H1 (cell line): Measurements from ENCODE around the gene TELO2. TPM values are rescaled to one million over a fixed set of nuclear protein-coding genes. Genes with fewer than 3 reads are reported as not detected.

ENCODE experiments used
- CTCF ChIA-PET: fragments of 300-600 bp; sonication (Branson Sonifier 250); formaldehyde crosslinking; loops from one replicate; lab custom pipeline; 2021; ENCODE audit not compliant: partially characterized antibody; lab: Charles Lee
- POLR2A ChIA-PET: fragments of 300-600 bp; sonication (Branson Sonifier 250); formaldehyde crosslinking; loops from one replicate; lab custom pipeline; 2021; ENCODE audit warnings: inconsistent platforms; ENCODE audit not compliant: partially characterized antibody; lab: Charles Lee
- DNase-seq, 2 experiments: peaks; one replicate each; pipeline versions ENCODE4 v3.0.0 to v3.0.0-alpha.2; 2010 to 2022; ENCODE audit warnings: low spot score in 2 of 2, low read depth in 1 of 2, mixed read lengths in 1 of 2
- FAIRE-seq: peaks from 2 replicates; lab custom pipeline; 2011; peaks lifted over from hg19 to GRCh38; lab: Jason Lieb, UNC
- H2AFZ ChIP-seq: 2 replicates; pipeline ENCODE4 v1.8.1; 2012; ENCODE audit warnings: low read length, inconsistent platforms
- H2AK5ac ChIP-seq: 2 replicates; pipeline ENCODE4 v1.6.1; 2013; ENCODE audit warnings: low read depth, low read length
- H2BK120ac ChIP-seq: replicated peaks from 2 replicates; pipeline ENCODE3; 2013; ENCODE audit warnings: low read depth, low read length, inconsistent platforms
- H2BK12ac ChIP-seq: 2 replicates; pipeline ENCODE4 v1.6.1; 2013; ENCODE audit warnings: low read depth, low read length
- H2BK15ac ChIP-seq: 2 replicates; pipeline ENCODE4 v1.6.1; 2013; ENCODE audit warnings: low read length
- H2BK20ac ChIP-seq: 2 replicates; pipeline ENCODE4 v1.6.1; 2013; ENCODE audit warnings: low read length
- H2BK5ac ChIP-seq: 2 replicates; pipeline ENCODE4 v1.6.1; 2013; ENCODE audit warnings: low read depth, low read length
- H3K14ac ChIP-seq: 2 replicates; pipeline ENCODE4 v1.6.1; 2013; ENCODE audit warnings: inconsistent platforms; ENCODE audit not compliant: insufficient read length
- H3K18ac ChIP-seq: 2 replicates; pipeline ENCODE4 v1.6.1; 2013; ENCODE audit warnings: low read length; ENCODE audit errors: extremely low read depth
- H3K23ac ChIP-seq: 2 replicates; pipeline ENCODE4 v1.6.1; 2013; ENCODE audit warnings: inconsistent platforms; ENCODE audit not compliant: insufficient read length
- H3K23me2 ChIP-seq: 2 replicates; pipeline ENCODE4 v1.6.1; 2013; ENCODE audit warnings: low read depth, low read length
- H3K27ac ChIP-seq: 2 replicates; pipeline ENCODE4 v1.6.1; 2011; ENCODE audit warnings: low read depth, low read length, inconsistent platforms
- H3K27me3 ChIP-seq, 4 experiments: replicated peaks in 1 of 4; 1 replicate in 1 of 4; 2 replicates in 3 of 4; pipeline versions ENCODE4 v1.6.1 to v1.8.1; 2011 to 2013; ENCODE audit warnings: low read length in 3 of 4, mild to moderate bottlenecking in 3 of 4, inconsistent platforms in 2 of 4, mixed read lengths in 2 of 4, moderate library complexity in 1 of 4; ENCODE audit not compliant: control insufficient read depth in 3 of 4, insufficient read depth in 3 of 4; ENCODE audit errors: extremely low read depth in 1 of 4
- H3K36me3 ChIP-seq, 4 experiments: 2 replicates each; pipeline versions ENCODE4 v1.6.1 to v1.8.1; 2011 to 2013; ENCODE audit warnings: mild to moderate bottlenecking in 4 of 4, low read length in 3 of 4, moderate library complexity in 2 of 4, control low read depth in 1 of 4, inconsistent platforms in 1 of 4; ENCODE audit not compliant: insufficient read depth in 4 of 4, control insufficient read depth in 2 of 4
- H3K4ac ChIP-seq: replicated peaks from 2 replicates; pipeline ENCODE3; 2013; ENCODE audit warnings: low read length, low read depth, mixed read lengths, inconsistent platforms; ENCODE audit not compliant: insufficient read length
- H3K4me1 ChIP-seq, 4 experiments: replicated peaks in 1 of 4; 1 replicate in 1 of 4; 2 replicates in 3 of 4; pipeline versions ENCODE4 v1.6.1 to v1.8.1; 2011 to 2013; ENCODE audit warnings: low read length in 3 of 4, inconsistent platforms in 2 of 4, mixed read lengths in 1 of 4; ENCODE audit not compliant: insufficient read depth in 4 of 4, control insufficient read depth in 3 of 4
- H3K4me2 ChIP-seq, 2 experiments: 2 replicates each; pipeline versions ENCODE4 v1.6.1 to v1.8.1; 2011 to 2013; ENCODE audit warnings: low read depth in 2 of 2, low read length in 2 of 2, control low read depth in 1 of 2, inconsistent platforms in 1 of 2, mild to moderate bottlenecking in 1 of 2; ENCODE audit not compliant: insufficient read depth in 1 of 2
- H3K4me3 ChIP-seq, 4 experiments: fragments of 200-600, 300-600 bp in 1 of 4; sonication (generic), shearing (Covaris generic), sonication (Bioruptor Twin) in 1 of 4; 2 replicates each; pipeline versions ENCODE4 v1.5.1 to v1.8.1; 2011 to 2016; ENCODE audit warnings: low read length in 4 of 4, low read depth in 3 of 4, control low read depth in 2 of 4, inconsistent platforms in 2 of 4, mild to moderate bottlenecking in 2 of 4, mixed read lengths in 1 of 4, moderate library complexity in 1 of 4; ENCODE audit not compliant: insufficient read depth in 2 of 4; ENCODE audit errors: extremely low read depth in 1 of 4
- H3K56ac ChIP-seq: replicated peaks from 2 replicates; pipeline ENCODE3; 2013; ENCODE audit warnings: low read depth, mild to moderate bottlenecking, mixed read lengths, low read length, inconsistent platforms; ENCODE audit not compliant: insufficient read length
- H3K79me1 ChIP-seq: 2 replicates; pipeline ENCODE4 v1.6.1; 2013; ENCODE audit warnings: low read depth, low read length, control low read depth
- H3K79me2 ChIP-seq, 2 experiments: 2 replicates each; pipeline versions ENCODE4 v1.6.1 to v1.8.1; 2012 to 2013; ENCODE audit warnings: low read length in 2 of 2, mild to moderate bottlenecking in 2 of 2, inconsistent platforms in 1 of 2; ENCODE audit not compliant: insufficient read depth in 2 of 2, control insufficient read depth in 1 of 2
- H3K9ac ChIP-seq, 4 experiments: replicated peaks in 1 of 4; 1 replicate in 1 of 4; 2 replicates in 3 of 4; pipeline versions ENCODE4 v1.6.1 to v1.8.1; 2011 to 2013; ENCODE audit warnings: low read depth in 3 of 4, low read length in 3 of 4, control low read depth in 2 of 4, mild to moderate bottlenecking in 2 of 4, moderate library complexity in 2 of 4, inconsistent platforms in 1 of 4; ENCODE audit errors: extremely low read depth in 1 of 4
- H3K9me3 ChIP-seq, 2 experiments: 2 replicates each; pipeline versions ENCODE4 v1.6.1 to v1.8.1; 2012 to 2013; ENCODE audit warnings: mild to moderate bottlenecking in 2 of 2, moderate library complexity in 2 of 2, control low read depth in 1 of 2, inconsistent platforms in 1 of 2, low read depth in 1 of 2, low read length in 1 of 2, mixed read lengths in 1 of 2; ENCODE audit not compliant: insufficient read depth in 2 of 2
- H4K20me1 ChIP-seq, 2 experiments: replicated peaks in 1 of 2; 2 replicates each; pipeline versions ENCODE3 to v1.8.1; 2011 to 2013; ENCODE audit warnings: inconsistent platforms in 2 of 2, low read length in 2 of 2, mild to moderate bottlenecking in 1 of 2; ENCODE audit not compliant: insufficient read depth in 2 of 2, control insufficient read depth in 1 of 2
- H4K5ac ChIP-seq: 2 replicates; pipeline ENCODE4 v1.6.1; 2013; ENCODE audit warnings: low read length, low read depth, mixed read lengths, inconsistent platforms; ENCODE audit not compliant: insufficient read length
- H4K8ac ChIP-seq: 2 replicates; pipeline ENCODE4 v1.8.0; 2013; ENCODE audit warnings: mild to moderate bottlenecking, moderate library complexity, low read length, inconsistent platforms; ENCODE audit not compliant: insufficient read depth; ENCODE audit errors: extremely low read depth
- H4K91ac ChIP-seq: replicated peaks from 2 replicates; pipeline ENCODE3; 2013; ENCODE audit warnings: low read length, mixed read lengths, inconsistent platforms; ENCODE audit not compliant: insufficient read length
- ATF3 ChIP-seq: IDR thresholded peaks from 2 replicates; pipeline ENCODE4 v1.6.1; 2011; ENCODE audit warnings: low read depth, mild to moderate bottlenecking, low read length; ENCODE audit not compliant: insufficient read depth
- CBX5 ChIP-seq: fragments of 300-800, 300-1000 bp; sonication (generic); IDR thresholded peaks from 2 replicates; pipeline ENCODE4 v1.7.1; 2016; ENCODE audit warnings: antibody characterized with exemption, low read length, low read depth
- CEBPB ChIP-seq: IDR thresholded peaks from 2 replicates; pipeline ENCODE4 v1.6.1; 2012; ENCODE audit warnings: low read depth, low read length
- CREB1 ChIP-seq: IDR thresholded peaks from 2 replicates; pipeline ENCODE4 v1.6.1; 2012; ENCODE audit warnings: inconsistent platforms
- CTBP2 ChIP-seq: IDR thresholded peaks from 2 replicates; pipeline ENCODE4 v1.7.0; 2011; ENCODE audit warnings: borderline replicate concordance, mild to moderate bottlenecking, moderate library complexity, mixed read lengths, low read length; ENCODE audit not compliant: insufficient read depth, insufficient read length
- GTF2F1 ChIP-seq: IDR thresholded peaks from 2 replicates; pipeline ENCODE4 v1.6.1; 2012; ENCODE audit warnings: low read depth, low read length, improper control_type of control experiment, borderline replicate concordance
- HDAC2 ChIP-seq, 2 experiments: fragments of 300-600 bp in 1 of 2; sonication (generic) in 1 of 2; IDR thresholded peaks; 2 replicates each; pipeline ENCODE4 v1.6.1; 2011 to 2012; ENCODE audit warnings: low read depth in 2 of 2, low read length in 2 of 2, mild to moderate bottlenecking in 2 of 2, moderate library complexity in 2 of 2, borderline replicate concordance in 1 of 2, inconsistent platforms in 1 of 2
- HDAC6 ChIP-seq: IDR thresholded peaks from one replicate; pipeline ENCODE4 v1.7.1; 2012; ENCODE audit warnings: low read depth, mild to moderate bottlenecking, inconsistent platforms, low read length, moderate library complexity
- MAX ChIP-seq: IDR thresholded peaks from 2 replicates; pipeline ENCODE4 v1.6.1; 2012; ENCODE audit warnings: inconsistent platforms
- RNF2 ChIP-seq: fragments of 200-900, 300-1000 bp; sonication (generic); IDR thresholded peaks from 2 replicates; pipeline ENCODE4 v1.7.1; 2016; ENCODE audit warnings: borderline replicate concordance, low read depth, mild to moderate bottlenecking, antibody characterized with exemption, low read length; ENCODE audit not compliant: poor library complexity, severe bottlenecking; ENCODE audit errors: missing control alignments
- TBP ChIP-seq: IDR thresholded peaks from 2 replicates; pipeline ENCODE4 v1.6.1; 2011; ENCODE audit warnings: low read depth, low read length, improper control_type of control experiment
- TEAD4 ChIP-seq: IDR thresholded peaks from 2 replicates; pipeline ENCODE4 v1.6.1; 2012; ENCODE audit warnings: low read depth, low read length, inconsistent platforms, mixed read lengths
- WGBS, 2 experiments: shearing (Covaris generic) in 1 of 2; methylation state at CpG; one replicate each; pipeline versions ENCODE4 v1.1.6 to v1.1.7; 2013 to 2015; ENCODE audit warnings: low lambda C conversion rate in 2 of 2, mixed read lengths in 2 of 2, inconsistent platforms in 1 of 2, low coverage in 1 of 2, missing lambda C conversion rate in 1 of 2; ENCODE audit not compliant: insufficient replicate concordance in 2 of 2, insufficient coverage in 1 of 2, insufficient read length in 1 of 2; ENCODE audit errors: extremely low coverage in 1 of 2, missing lambda C conversion rate in 1 of 2; 5-methylcytosine and 5-hydroxymethylcytosine counted together
- polyA plus RNA-seq, 7 experiments: library from polyadenylated mRNA; depleted of rRNA in 3 of 7; stranded (reverse) in 5 of 7; unstranded in 2 of 7; fragments of >200 nt in 5 of 7; fragments of 200-250 nt in 2 of 7; gene quantifications; 1 replicate in 5 of 7; 2 replicates in 1 of 7; 4 replicates in 1 of 7; pipeline versions ENCODE4 v1.2.1 to v1.2.3, GENCODE V29; 2011 to 2013; ENCODE audit warnings: missing spikeins in 2 of 7, mixed read lengths in 2 of 7
- total RNA-seq: library from RNA; stranded (reverse); fragmentation: NEBNext Ultra II Directional; extraction: Animal tissue kit (Norgen Biotek cat#: 25700); gene quantifications from 2 replicates; pipeline ENCODE4 v1.2.1, GENCODE V29; 2021

TELO2 gene
- total and polyA plus RNA-seq, 2 of the 8 experiments (the other 6 are each of a cell fraction or from before 2014, with no cell fraction given), result 39.3 to 64.8 TPM

- Histone ChIP-seq H3K27ac (no peak overlapping the region), H3K18ac (no peak overlapping the region), H2AK5ac (no peak overlapping the region), H3K23ac (no peak overlapping the region), H2BK120ac (no peak overlapping the region), H2BK5ac (no peak overlapping the region), H3K9me3 (peaks cover 0 to 2% of the 10 kb centered on the region in 2 experiments; a peak in 2 of 4 replicates), H3K56ac (no peak overlapping the region), H3K79me2 (no peaks in the 10 kb centered on the region), H3K9ac (no peak overlapping the region), H2BK20ac (no peak overlapping the region), H2BK12ac (no peak overlapping the region), H3K27me3 (no peaks in the 10 kb centered on the region), H3K79me1 (no peaks in the 10 kb centered on the region; the same call in 1 of the 2 replicates), H3K4me2 (no peak overlapping the region), H2AFZ (no peak overlapping the region), H3K4me3 (no peak overlapping the region), H3K4me1 (no peaks in the 10 kb centered on the region), H4K5ac (no peak overlapping the region), H3K4ac (no peak overlapping the region), H4K20me1 (peaks cover 0 to 2% of the 10 kb centered on the region in 2 experiments), H4K8ac (no peak overlapping the region), H2BK15ac (no peak overlapping the region), H3K14ac (no peak overlapping the region), H3K23me2 (no peaks in the 10 kb centered on the region), H3K36me3 (peaks cover 0 to 7% (median 2%) of the 10 kb centered on the region in 4 experiments; a peak in 4 of 8 replicates), H4K91ac (no peak overlapping the region)
- ChIA-PET CTCF (no interaction called here), POLR2A (interaction anchor here (0.6 to 10.3 kb wide), 8 partner anchors 10 to 250 kb away, joined by 3 to 175 read pairs (median 4); partner anchors contain the start of genes CRAMP1, IFT140, PTX4 and TELO2)
- whole genome bisulfite sequencing, 2 experiments, result 93% methylated on average over 3 of the region's 3 CpGs; no CpG with 5 or more reads in 1 of the 2 experiments
- no peak for FAIRE-seq
- DNase-seq, result no peak
- TF ChIP-seq CBX5, result no peak
- no peak for TF ChIP-seq HDAC6
- TF ChIP-seq CEBPB, result no peak
- no peak for TF ChIP-seq TEAD4
- TF ChIP-seq RNF2, result no peak
- TF ChIP-seq CTBP2, result no peak
- TF ChIP-seq CREB1, result no peak
- no peak for TF ChIP-seq GTF2F1
- no peak for TF ChIP-seq ATF3
- TF ChIP-seq MAX, result no peak
- TF ChIP-seq TBP, result no peak
- no peak for TF ChIP-seq HDAC2 (IDR thresholded peaks at IDR 0.05; ENCODE audit: borderline replicate concordance in 1 of 2, low read depth in 2 of 2, low read length in 2 of 2)
These were observed 21.3 kb downstream of the TELO2 start for GRCh38 chr16:1514507-1514906.
